IMR-90 (cell line): ENCODE results near the gene SH2D5. TPM values are rescaled to one million over a fixed set of nuclear protein-coding genes. Genes with fewer than 3 reads are reported as not detected.

Source experiments
- ATAC-seq: fragments of 200-7000 bp; cut with Tn5 transposase; 2 replicates; pipeline ENCODE4 v1.9.1; 2020; ENCODE audit warnings: low read depth, mild to moderate bottlenecking, moderate library complexity
- BruUV-seq: library from RNA; stranded (reverse); fragments of 400-500 nt; replicated peaks from 2 replicates; lab custom pipeline; 2021; lab: Mats Ljungman, UMichigan
- CTCF ChIA-PET: fragments of 300-600 bp; formaldehyde crosslinking; extraction: SDS; loops from one replicate; lab custom pipeline; 2021; ENCODE audit warnings: antibody characterized with exemption; lab: Yijun Ruan, JAX
- POLR2A ChIA-PET: fragments of 300-600 bp; sonication (Branson Sonifier 250); formaldehyde crosslinking; loops from one replicate; lab custom pipeline; 2022; ENCODE audit warnings: antibody characterized with exemption; ENCODE audit not compliant: unreplicated experiment; lab: Charles Lee
- DNase-seq: peaks from one replicate; pipeline ENCODE4 v3.0.0; 2013
- H2AFZ ChIP-seq: replicated peaks from 2 replicates; pipeline ENCODE3; 2013; ENCODE audit warnings: low read length, mild to moderate bottlenecking; ENCODE audit not compliant: poor library complexity
- H2AK5ac ChIP-seq: 2 replicates; pipeline ENCODE4 v1.6.1; 2013; ENCODE audit warnings: low read depth, low read length, inconsistent platforms
- H2AK9ac ChIP-seq: replicated peaks from 2 replicates; pipeline ENCODE3; 2013; ENCODE audit warnings: mild to moderate bottlenecking, low read depth, low read length, moderate library complexity; ENCODE audit not compliant: poor library complexity
- H2BK120ac ChIP-seq: 2 replicates; pipeline ENCODE4 v1.6.1; 2013; ENCODE audit warnings: low read depth, low read length, inconsistent platforms
- H2BK15ac ChIP-seq: 3 replicates; pipeline ENCODE4 v1.6.1; 2013; ENCODE audit warnings: low read depth, low read length, inconsistent platforms
- H2BK20ac ChIP-seq: 2 replicates; pipeline ENCODE4 v1.6.1; 2013; ENCODE audit warnings: low read depth, mild to moderate bottlenecking, inconsistent platforms, low read length, moderate library complexity
- H2BK5ac ChIP-seq: 2 replicates; pipeline ENCODE4 v1.6.1; 2013; ENCODE audit warnings: mild to moderate bottlenecking, low read depth, low read length, inconsistent platforms; ENCODE audit not compliant: poor library complexity, severe bottlenecking
- H3K14ac ChIP-seq: replicated peaks from 2 replicates; pipeline ENCODE4 v1.6.1; 2013; ENCODE audit warnings: low read depth, low read length, inconsistent platforms
- H3K18ac ChIP-seq: 2 replicates; pipeline ENCODE4 v1.6.1; 2013; ENCODE audit warnings: low read depth, low read length, control low read depth
- H3K23ac ChIP-seq: 2 replicates; pipeline ENCODE4 v1.6.1; 2013; ENCODE audit warnings: low read depth, low read length, inconsistent platforms
- H3K27ac ChIP-seq: 2 replicates; pipeline ENCODE4 v1.5.1; 2013; ENCODE audit warnings: mild to moderate bottlenecking, control low read depth, low read length; ENCODE audit not compliant: insufficient read depth
- H3K27me3 ChIP-seq: 2 replicates; pipeline ENCODE4 v1.6.1; 2013; ENCODE audit warnings: low read length; ENCODE audit not compliant: control insufficient read depth, insufficient read depth
- H3K36me3 ChIP-seq: 2 replicates; pipeline ENCODE4 v1.6.1; 2013; ENCODE audit warnings: low read length, mixed read lengths; ENCODE audit not compliant: control insufficient read depth, insufficient read depth
- H3K4ac ChIP-seq: 2 replicates; pipeline ENCODE4 v1.6.1; 2013; ENCODE audit warnings: low read depth, low read length, inconsistent platforms
- H3K4me1 ChIP-seq: 2 replicates; pipeline ENCODE4 v1.6.1; 2013; ENCODE audit warnings: low read length, mixed read lengths; ENCODE audit not compliant: control insufficient read depth, insufficient read depth
- H3K4me2 ChIP-seq: 2 replicates; pipeline ENCODE4 v1.6.1; 2013; ENCODE audit warnings: low read depth, mild to moderate bottlenecking, control low read depth, low read length, moderate library complexity
- H3K4me3 ChIP-seq: 2 replicates; pipeline ENCODE4 v1.5.1; 2013; ENCODE audit warnings: low read depth, mild to moderate bottlenecking, control low read depth, low read length, moderate library complexity; ENCODE audit not compliant: insufficient read depth
- H3K56ac ChIP-seq: 2 replicates; pipeline ENCODE4 v1.6.1; 2013; ENCODE audit warnings: low read length, inconsistent platforms; ENCODE audit not compliant: insufficient read depth; ENCODE audit errors: extremely low read depth
- H3K79me1 ChIP-seq, 2 experiments: 2 replicates each; pipeline ENCODE4 v1.6.1; 2013; ENCODE audit warnings: low read length in 2 of 2, inconsistent platforms in 1 of 2, low read depth in 1 of 2
- H3K9ac ChIP-seq: 2 replicates; pipeline ENCODE4 v1.6.1; 2013; ENCODE audit warnings: low read depth, low read length, control low read depth
- H3K9me1 ChIP-seq: 2 replicates; pipeline ENCODE4 v1.6.1; 2013; ENCODE audit warnings: low read length, inconsistent platforms; ENCODE audit not compliant: insufficient read depth
- H3K9me3 ChIP-seq: 2 replicates; pipeline ENCODE4 v1.6.1; 2013; ENCODE audit warnings: low read length; ENCODE audit not compliant: control insufficient read depth, insufficient read depth
- H4K20me1 ChIP-seq: 2 replicates; pipeline ENCODE4 v1.6.1; 2013; ENCODE audit warnings: low read length, inconsistent platforms; ENCODE audit not compliant: insufficient read depth
- H4K5ac ChIP-seq: 2 replicates; pipeline ENCODE4 v1.6.1; 2013; ENCODE audit warnings: mild to moderate bottlenecking, low read depth, low read length, control low read depth
- H4K8ac ChIP-seq, 2 experiments: 2 replicates each; pipeline ENCODE4 v1.6.1; 2013; ENCODE audit warnings: low read depth in 2 of 2, low read length in 2 of 2, control low read depth in 1 of 2, inconsistent platforms in 1 of 2
- H4K91ac ChIP-seq: 2 replicates; pipeline ENCODE4 v1.6.1; 2013; ENCODE audit warnings: low read depth, low read length, inconsistent platforms; ENCODE audit not compliant: insufficient read depth
- BHLHE40 ChIP-seq: fragments of 150-350 bp; IDR thresholded peaks from 2 replicates; pipeline ENCODE4 v1.6.1; 2016; ENCODE audit warnings: mild to moderate bottlenecking, low read depth, low read length
- CHD1 ChIP-seq: IDR thresholded peaks from 2 replicates; pipeline ENCODE4 v1.6.1; 2012; ENCODE audit warnings: low read depth, low read length, improper control_type of control experiment
- ELK1 ChIP-seq: fragments of 150-350 bp; IDR thresholded peaks from 2 replicates; pipeline ENCODE4 v1.6.1; 2016; ENCODE audit warnings: low read depth, mild to moderate bottlenecking, low read length, moderate library complexity, borderline replicate concordance
- FOS ChIP-seq: fragments of 150-350 bp; IDR thresholded peaks from 2 replicates; pipeline ENCODE4 v1.6.1; 2016; ENCODE audit warnings: low read depth, low read length
- MXI1 ChIP-seq: IDR thresholded peaks from 2 replicates; pipeline ENCODE4 v1.6.1; 2012; ENCODE audit warnings: low read depth, mild to moderate bottlenecking, low read length, moderate library complexity, borderline replicate concordance
- WGBS, 2 experiments: methylation state at CpG; one replicate each; pipeline versions ENCODE4 v1.1.5 to v1.1.7; 2013; ENCODE audit warnings: missing lambda C conversion rate in 2 of 2; ENCODE audit not compliant: insufficient read length in 1 of 2; ENCODE audit errors: extremely low coverage in 2 of 2; 5-methylcytosine and 5-hydroxymethylcytosine counted together
- dilution Hi-C: fragments of 300-500 bp; cut with HindIII; formaldehyde crosslinking; loops from one replicate; pipeline ENCODE4 v1.14.3; 2018; ENCODE audit warnings: low sequenced_read_pairs; ENCODE audit not compliant: unreplicated experiment
- in situ Hi-C: fragments of 300-500 bp; cut with MboI; formaldehyde crosslinking; loops from 3 replicates; pipeline ENCODE4 v1.14.3; 2019; ENCODE audit warnings: low sequenced_read_pairs, inconsistent platforms, mixed read lengths
- intact Hi-C: fragments of 100-400 bp; cut with micrococcal nuclease; formaldehyde crosslinking; loops from 2 replicates; pipeline ENCODE4 v1.10.0; 2022
- polyA plus RNA-seq, 3 experiments: library from polyadenylated mRNA; depleted of rRNA; stranded (reverse); fragments of >200 nt; gene quantifications; 2 replicates each; pipeline ENCODE4 v1.2.3, GENCODE V29; 2012; ENCODE audit warnings: low replicate concordance in 1 of 3
- total RNA-seq: library from RNA; depleted of rRNA; stranded (reverse); fragments of >200 nt; gene quantifications from 2 replicates; pipeline ENCODE4 v1.2.3, GENCODE V29; 2012

The SH2D5 gene
- total and polyA plus RNA-seq, 2 of the 4 experiments (the other 2 are of a cell fraction) = 7.2 to 14.4 TPM

GRCh38 chr1:20726932-20727745 is 5.4 kb downstream of the SH2D5 start:
- intact Hi-C loops = no loop called here
- no peak overlapping the region for H3K14ac ChIP-seq
- no peak overlapping the region for H3K23ac ChIP-seq
- H3K27me3 ChIP-seq = no peaks in the 10 kb centered on the region
- TF ChIP-seq BHLHE40 (no peak), CHD1 (no peak), MXI1 (no peak), FOS (no peak), ELK1 (no peak)
- no peak overlapping the region for H3K9ac ChIP-seq
- no peaks in the 10 kb centered on the region for H3K36me3 ChIP-seq
- no peak overlapping the region for H3K4me3 ChIP-seq
- WGBS, 2 experiments = no CpG with 5 or more reads among the region's 17 CpGs
- H3K4me1 ChIP-seq = peaks cover 3% of the 10 kb centered on the region
- no peaks in the 10 kb centered on the region for H3K9me3 ChIP-seq
- no TSS peak for BruUV-seq
- in situ Hi-C loops = no loop called here
- H2AFZ ChIP-seq = peak overlapping the region; percentile 21
- H2BK20ac ChIP-seq = no peak overlapping the region
- no peak overlapping the region for H3K4ac ChIP-seq
- no peaks in the 10 kb centered on the region; the same call in 1 of the 2 replicates for H4K20me1 ChIP-seq
- H3K79me1 ChIP-seq = peaks cover 0 to 29% of the 10 kb centered on the region in 2 experiments; a peak in 2 of 4 replicates
- no peak overlapping the region for H3K27ac ChIP-seq
- no peak overlapping the region for H2AK5ac ChIP-seq
- no peak overlapping the region for H2BK120ac ChIP-seq
- H3K18ac ChIP-seq = no peak overlapping the region
- H3K4me2 ChIP-seq = no peak overlapping the region
- H4K8ac ChIP-seq = no peak overlapping the region
- ChIA-PET POLR2A (no interaction called here), CTCF (no interaction called here)
- H2BK5ac ChIP-seq = no peak overlapping the region
- DNase-seq (no peak), ATAC-seq (no peak)
- H2AK9ac ChIP-seq = peak overlapping the region; percentile 67
- H2BK15ac ChIP-seq = no peak overlapping the region
- H3K9me1 ChIP-seq = 0 out of 2 replicates have a peak, but pooled peaks cover 6% of the 10 kb centered on the region
- no peak overlapping the region for H4K91ac ChIP-seq
- H3K56ac ChIP-seq = no peak overlapping the region
- no peak overlapping the region for H4K5ac ChIP-seq
- dilution Hi-C loops = no loop called here
